Fibroblast of gingiva (primary cell): ENCODE data around the gene PRSS48.
"Not testable (repeated sequence)": the region's sequence is repeated elsewhere in the genome, so short reads cannot be mapped to it uniquely, and the experiment has no call there.

Experiments used
- DNase-seq: peaks from one replicate; pipeline ENCODE4 v3.0.0-alpha.2; 2011; ENCODE audit warnings: low read depth

Gene PRSS48, protein sequence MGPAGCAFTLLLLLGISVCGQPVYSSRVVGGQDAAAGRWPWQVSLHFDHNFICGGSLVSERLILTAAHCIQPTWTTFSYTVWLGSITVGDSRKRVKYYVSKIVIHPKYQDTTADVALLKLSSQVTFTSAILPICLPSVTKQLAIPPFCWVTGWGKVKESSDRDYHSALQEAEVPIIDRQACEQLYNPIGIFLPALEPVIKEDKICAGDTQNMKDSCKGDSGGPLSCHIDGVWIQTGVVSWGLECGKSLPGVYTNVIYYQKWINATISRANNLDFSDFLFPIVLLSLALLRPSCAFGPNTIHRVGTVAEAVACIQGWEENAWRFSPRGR

DNA sequence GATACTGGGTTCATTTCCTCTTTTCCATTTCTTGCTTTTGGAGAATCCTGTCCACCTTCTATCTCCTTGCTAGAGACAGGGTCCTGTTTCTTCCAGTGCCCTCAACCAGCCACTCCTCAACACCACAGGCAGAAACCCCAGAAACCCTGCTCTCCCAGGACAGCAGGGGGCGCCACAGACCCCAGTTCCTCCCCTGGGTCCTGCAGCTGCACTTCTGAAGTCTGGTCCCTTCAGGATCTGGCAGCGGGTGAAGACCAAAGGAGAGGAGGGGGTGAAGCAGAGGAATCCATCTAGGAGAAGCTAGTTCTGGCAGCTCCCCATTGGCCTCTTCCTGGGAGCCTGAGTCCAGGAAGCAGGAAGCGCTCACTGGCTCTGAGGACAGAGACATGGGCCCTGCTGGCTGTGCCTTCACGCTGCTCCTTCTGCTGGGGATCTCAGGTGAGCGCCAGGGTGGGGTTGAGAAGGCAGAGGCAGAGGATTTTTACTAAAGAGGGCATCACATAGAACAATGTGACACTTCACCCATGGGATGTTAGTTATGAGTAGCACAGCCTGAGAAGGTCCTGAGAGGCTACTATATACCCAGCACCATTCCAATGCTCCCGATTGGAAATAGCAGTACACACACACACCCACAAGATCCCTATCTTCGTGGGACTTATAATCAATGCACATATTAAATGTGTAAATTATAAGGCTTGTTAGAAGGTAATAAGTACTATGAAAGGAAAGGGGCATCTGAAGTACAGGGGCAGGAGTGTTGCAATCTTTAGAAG lies at the start of gene PRSS48:
PRSS48 (plus strand) TSS at position 375 of the 776 bp plus-strand sequence; CDS start at position 387, 12 bp downstream.
- peak; percentile 25 for DNase-seq

DNA sequence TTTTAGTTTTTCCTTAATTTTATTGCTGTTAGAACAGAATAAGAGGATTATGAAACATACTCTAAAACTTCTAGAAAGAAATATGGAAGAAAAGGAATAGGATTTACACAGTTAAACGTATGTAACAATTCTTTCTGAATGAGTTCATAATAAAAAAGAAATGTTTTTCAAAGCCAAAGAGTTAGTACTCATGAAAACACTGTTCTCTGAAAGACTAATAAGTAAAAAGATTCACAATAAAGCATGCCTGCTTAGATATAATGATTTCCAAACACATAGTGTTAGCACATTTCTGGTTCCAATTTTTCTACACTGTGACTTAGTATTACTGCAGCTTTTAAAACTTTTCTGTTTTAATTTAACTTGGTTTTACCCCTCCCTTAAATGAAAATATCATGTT lies 49.8 kb upstream of the PRSS48 start:
- DNase-seq, result no peak

DNA sequence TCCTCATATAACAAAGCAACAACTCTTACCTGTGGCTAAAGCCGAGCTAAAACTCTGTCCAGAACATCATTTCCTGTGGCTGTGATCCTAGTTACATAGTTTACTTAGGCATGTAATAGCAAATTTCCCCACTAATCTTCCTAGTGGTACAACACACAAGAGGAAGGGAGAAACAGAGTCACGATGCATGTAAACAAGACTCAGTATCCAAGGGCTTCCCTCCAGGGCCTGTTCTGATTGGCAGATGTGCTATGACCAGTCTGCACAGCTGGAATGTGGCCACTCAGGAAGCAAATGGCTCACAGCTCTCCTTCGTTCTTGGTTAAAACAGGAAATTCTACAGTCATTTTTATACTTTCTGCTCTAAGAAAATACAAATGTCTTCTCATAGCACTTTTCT lies 49.2 kb upstream of the PRSS48 start:
- DNase-seq, result peak; percentile 93

DNA sequence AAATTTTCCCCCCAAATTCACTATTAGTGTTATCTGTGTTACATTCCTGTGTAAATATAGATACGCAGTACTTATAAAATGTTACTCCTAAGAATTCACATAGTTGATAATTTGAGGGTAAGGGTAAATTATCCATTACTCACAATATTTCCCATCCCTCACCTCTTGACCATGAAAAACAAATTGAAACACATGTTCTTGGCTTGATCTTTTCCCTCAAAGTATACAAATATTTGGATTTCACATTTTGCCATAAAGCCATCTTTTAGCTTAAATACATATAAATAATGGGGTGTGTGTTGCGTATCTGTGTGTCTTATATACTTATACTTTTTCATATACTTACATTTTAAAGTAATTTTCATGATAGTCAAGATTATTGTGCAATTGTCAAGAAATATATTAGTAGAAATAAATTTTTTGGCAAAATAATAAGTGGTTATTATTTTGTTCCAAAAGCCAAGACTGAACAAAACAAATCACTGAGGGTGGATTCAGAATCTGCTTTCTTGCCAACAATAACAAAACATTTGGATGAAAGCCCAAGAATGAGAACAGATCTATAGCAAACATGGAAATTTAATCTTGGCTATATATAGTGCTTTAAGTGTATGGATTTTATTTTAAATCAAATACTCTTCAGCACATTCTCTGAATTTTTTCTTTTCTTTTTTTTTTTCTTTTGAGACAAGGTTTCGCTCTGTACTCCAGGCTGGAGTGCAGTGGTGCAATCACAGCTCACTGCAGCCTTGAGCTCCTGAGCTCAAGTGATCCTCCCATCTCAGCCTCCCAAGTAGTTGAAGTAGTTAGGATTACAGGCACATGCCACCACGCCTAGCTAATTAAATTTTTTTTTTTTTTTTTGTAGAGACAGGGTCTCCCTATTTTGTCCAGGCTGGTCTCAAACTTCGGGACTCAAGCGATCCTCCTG lies 48.5 kb upstream of the PRSS48 start:
- peak; percentile 58 for DNase-seq

DNA sequence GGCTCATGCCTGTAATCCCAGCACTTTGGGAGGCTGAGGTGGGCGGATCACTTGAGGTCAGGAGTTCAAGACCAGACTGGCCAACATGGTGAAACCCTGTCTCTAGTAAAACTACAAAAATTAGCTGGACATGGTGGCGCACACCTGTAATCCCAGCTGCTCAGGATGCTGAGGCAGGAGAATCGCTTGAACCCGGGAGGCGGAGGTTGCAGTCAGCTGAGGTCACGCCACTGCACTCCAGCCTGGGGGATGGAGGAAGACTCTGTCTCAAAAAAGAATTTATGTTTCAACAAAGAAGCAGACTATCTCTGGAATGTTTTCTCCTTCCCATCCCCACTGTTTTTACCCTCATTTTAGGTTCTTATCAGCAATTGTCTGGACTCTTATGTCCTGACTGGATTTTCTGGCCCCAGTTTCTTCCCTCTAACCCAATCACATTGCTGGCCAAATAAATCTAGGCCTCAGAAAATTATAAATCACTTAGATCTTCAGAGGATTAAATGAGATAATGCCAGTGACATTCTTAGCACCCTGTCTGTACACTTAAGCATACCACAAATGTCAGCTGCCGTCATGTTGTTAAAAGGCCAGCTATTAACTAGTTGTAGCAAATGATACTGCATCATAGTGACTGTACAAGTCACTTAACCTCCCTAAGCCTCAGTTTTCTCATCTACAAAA lies 44.9 kb upstream of the PRSS48 start:
- DNase-seq, result no peak

DNA sequence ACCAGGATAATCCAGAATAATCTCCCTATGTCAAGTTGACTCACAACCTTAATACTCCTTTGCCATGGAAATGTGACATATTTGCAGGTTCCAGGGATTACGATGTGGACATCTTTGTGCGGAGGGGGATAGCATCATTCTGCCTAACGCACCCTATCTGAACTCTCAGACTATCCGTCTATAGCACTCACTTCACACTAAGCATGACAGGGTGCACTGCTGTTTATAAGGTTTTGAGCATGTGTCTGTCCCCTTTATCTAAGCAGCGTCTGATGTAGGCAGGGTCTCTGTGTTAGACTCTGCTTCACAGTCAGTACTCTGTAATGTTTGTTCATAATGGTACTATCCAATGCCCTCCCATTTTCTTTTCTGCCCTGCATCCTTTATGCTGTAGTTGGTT lies 43.4 kb upstream of the PRSS48 start:
- DNase-seq, result no peak

DNA sequence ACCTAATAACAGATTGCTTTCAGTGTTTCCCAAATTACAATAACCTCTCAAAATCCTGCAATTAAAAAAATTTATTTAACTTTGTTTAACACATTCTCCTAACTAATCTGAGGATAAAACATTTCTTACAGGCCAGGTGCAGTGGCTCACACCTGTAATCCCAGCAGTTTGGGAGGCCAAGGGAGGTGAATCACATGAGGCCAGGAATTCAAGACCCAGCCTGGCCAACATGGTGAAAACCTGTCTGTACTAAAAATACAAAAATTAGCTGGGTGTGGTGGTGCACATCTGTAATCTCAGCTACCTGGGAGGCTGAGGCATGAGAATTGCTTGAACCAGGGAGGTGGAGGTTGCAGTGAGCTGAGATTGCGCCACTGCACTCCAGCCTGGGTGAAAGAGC lies 41.6 kb upstream of the PRSS48 start:
- not testable (repeated sequence) for DNase-seq

DNA sequence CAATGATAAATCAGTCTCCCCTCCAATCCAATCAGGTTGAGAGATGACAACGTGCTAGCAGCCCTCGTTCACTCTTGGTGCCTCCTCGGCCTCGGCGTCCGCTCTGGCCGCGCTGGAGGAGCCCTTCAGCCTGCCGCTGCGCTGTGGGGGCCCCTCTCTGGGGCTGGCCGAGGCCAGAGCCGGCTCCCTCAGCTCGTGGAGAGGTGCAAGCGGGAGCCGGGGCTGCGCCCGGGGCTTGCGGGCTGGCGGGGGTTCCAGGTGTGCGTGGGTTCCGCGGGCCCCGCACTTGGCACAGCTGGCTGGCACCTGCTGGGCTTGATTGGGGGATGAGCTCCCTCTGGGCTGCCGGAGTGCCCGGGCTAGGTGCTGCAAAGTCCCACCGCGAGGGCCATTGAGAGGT lies 40.9 kb upstream of the PRSS48 start:
- no peak for DNase-seq

DNA sequence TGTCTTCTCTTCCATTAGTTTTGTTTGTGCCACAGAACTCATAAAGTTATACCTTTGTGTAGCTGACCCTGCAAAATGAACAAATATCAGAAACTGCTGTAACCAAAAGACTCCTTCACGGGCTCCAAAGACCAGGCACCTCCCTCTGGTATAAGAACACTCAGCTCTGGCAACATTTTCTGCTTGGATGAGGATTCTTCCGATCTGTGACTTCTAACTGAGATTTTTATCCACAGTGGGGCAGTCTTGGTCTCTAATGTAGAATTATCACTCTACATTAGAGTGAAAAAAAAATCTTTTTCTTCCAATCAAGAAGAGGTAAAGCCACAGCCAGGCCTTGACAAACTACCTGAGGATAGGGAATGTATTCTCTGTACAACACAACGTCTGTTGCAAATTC lies 38.5 kb upstream of the PRSS48 start:
- peak; percentile 39 for DNase-seq

DNA sequence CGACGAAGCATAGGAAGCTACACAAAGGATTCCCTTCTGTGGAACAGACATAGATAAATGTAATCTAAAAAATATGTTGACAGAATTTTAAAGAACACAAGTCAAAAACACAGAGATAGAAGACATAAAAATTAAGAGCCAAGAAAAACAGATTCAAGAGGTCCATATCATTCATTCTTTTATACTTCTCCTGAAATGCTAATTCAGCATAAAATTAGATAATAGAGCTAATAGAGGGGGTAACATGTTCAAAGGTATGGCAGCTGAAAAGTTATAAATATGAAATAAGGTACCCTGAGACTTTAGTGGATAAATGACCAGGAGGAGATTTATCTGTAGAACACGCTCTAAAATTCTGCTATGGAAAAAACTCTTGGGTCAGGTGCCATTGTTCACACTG lies 37.4 kb upstream of the PRSS48 start:
- DNase-seq, result no peak

DNA sequence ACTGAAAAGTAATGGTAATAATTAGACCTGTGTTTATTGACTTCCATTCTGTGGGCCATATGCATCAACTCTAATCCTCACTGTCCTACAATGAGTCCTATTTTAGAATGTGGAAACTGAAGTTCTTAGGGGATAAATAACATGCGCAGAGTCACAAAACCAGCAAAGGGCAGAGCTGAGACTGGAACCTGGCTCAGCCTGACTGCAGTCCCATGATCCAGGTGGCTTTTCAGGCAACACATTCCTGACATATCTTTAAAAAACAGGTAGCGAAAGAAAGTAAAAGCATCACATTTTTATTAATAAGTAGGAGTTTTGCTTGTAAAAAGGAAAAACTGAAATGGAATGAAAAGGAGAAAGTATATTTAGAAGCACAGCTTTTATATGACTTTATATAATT lies 34.7 kb upstream of the PRSS48 start:
- no peak for DNase-seq

DNA sequence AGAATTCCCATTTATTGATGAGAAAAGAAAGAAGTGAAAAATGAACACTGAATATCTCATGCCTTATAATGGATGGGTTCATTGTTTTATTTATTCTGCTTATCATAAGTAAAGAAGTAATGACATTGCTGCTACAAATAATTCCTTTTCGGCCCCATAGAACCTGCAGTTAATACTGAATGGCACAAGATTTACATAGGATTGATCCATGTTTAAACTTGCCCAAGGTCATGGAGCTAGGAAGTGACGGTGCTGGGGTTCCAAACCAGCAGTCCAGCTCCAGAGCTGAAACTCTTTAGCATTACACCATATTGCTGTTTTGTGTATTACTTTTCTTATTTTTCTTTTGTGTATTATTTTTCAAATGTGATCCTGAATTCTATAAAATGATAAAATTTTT lies 30.2 kb upstream of the PRSS48 start:
- no peak for DNase-seq

DNA sequence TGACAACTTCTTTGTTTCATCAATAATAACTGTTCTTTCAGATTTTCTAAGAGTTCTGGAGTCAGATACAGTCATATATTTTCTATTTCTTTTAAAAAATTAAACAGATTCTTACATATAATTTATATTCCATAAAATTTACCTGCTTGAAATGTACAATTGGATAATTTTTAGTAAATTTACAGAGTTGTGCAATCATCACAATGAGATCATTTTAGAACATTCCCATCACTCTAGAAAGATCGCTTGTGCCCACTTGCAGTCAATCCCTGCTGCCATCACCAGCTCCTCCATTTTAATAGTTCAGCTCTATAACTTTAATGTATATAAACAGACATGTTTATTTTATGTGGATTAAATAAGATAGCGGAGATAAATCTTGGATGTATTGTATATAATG lies 29.6 kb upstream of the PRSS48 start:
- no peak for DNase-seq

DNA sequence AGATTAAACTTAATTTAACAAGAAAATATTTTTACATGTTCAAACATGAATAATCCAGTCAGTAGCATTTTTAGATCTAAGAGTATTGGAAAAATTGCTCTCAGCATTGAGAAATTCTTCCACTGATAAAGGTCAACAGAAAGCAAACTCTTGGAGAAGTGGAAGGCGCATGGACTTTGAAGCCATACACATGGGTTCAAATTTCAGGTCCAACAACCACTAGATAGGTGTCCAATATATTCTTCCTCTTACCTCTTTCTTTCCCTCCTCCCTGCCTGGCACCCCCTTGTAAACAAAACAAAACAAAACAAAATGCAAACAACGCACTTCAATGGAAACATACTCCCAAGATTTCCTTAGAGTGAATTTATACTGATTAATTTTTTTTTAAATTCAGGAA lies 28.4 kb upstream of the PRSS48 start:
- DNase-seq, result no peak

DNA sequence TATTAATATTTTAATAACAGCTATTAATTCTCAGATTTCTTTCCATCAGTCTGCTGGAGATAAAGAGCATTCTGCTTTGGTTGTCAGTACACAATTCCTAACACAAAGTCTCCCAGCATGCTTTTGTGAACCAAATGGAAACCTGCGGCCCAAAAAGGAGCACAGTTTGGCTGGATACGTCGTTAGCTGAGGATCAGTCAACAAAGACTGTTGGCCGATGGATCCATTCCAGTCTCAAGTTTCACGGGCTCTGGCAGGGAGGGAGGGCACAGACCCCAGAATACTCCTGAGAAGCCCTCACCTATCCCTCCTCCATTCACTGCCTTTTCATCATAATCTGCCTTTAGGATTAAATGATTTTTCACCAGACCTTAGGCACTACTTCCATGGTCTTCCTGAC lies 26.3 kb upstream of the PRSS48 start:
- DNase-seq, result no peak

DNA sequence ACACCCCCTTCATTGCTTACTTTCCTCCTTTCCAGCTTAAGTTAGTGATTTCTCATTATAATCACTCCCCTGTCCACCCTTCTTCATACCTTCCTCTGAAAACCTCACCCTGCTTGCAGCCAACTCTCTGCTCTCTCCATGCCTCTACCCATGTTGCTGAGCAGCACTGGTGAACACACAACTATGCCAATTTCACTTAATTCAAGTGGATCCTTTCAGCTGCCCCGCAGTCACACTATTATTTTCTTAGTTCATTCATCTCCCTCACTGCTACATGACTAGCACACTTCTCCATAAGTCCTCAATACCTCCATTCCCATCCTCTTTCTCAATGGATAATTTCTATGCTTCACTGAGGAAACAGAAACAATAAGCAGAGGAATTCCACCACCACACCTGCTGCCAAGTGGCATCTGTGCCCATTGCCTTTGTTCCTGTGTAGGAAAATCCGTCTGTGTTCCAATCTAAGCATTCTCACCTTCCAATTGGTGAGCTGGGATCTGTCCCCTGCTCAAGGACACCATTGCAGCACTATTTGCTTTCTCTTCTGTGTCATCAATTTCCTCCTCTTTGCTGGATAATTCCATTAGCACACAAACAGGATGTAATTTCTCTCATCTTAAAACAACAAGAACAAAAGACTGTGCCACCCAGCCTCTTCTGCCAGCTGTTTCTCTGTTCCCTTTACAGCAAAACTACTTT lies 25.2 kb upstream of the PRSS48 start:
- no peak for DNase-seq

DNA sequence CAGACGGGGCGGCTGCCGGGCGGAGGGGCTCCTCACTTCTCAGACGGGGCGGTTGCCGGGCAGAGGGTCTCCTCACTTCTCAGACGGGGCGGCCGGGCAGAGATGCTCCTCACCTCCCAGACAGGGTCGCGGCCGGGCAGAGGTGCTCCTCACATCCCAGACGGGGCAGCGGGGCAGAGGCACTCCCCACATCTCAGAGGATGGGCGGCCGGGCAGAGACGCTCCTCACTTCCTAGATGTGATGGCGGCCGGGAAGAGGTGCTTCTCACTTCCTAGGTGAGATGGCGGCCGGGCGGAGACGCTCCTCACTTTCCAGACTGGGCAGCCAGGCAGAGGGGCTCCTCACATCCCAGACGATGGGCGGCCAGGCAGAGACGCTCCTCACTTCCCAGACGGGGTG lies 21.7 kb upstream of the PRSS48 start:
- not testable (repeated sequence) for DNase-seq

DNA sequence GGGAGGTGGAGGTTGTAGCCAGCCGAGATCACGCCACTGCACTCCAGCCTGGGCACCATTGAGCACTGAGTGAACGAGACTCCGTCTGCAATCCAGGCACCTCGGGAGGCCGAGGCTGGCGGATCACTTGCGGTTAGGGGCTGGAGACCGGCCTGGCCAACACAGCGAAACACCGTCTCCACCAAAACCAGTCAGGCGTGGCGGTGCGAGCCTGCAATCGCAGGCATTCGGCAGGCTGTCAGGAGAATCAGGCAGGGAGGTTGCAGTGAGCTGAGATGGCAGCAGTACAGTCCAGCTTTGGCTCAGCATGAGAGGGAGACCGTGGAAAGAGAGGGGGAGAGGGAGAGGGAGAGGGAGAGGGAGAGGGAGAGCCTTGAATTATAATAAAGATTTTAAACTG lies 21.3 kb upstream of the PRSS48 start:
- DNase-seq, result not testable (repeated sequence)

DNA sequence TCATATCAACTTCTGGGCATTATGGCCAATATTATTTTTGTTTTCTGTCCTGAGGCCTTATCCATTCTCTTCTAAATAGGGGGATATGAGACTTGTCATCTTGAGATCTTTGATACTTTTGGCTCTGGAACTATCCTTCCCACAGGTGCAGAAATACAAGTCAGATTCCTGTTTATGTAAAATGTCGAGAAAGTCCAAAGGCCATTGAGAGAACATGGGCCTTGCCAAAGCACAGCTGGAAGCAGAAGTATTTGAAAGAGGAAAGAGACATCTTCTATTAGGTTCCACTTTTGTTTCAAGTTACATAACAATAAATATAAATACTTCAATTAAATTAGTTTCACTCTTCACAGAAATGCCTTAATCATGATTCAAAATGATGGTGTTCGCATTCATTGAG lies 20.8 kb upstream of the PRSS48 start:
- no peak for DNase-seq

DNA sequence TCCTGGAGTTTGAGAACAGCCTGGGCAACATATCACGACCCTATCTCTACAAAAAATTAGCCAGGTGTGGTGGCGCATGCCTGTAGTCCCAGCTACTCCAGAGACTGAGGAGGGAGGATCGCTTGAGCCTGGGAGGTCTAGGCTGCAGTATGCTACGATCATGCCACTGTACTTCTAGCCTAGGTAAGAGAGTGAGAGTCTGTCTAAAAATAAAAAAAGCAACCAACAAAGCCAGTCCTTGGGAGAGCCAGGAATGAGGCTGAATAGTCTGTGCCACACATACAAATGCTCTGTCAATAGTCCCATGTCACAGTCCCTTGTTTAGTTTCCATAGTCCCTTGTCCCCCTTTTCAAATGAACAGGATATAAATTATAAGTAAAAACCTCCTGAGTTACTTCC lies 19.3 kb upstream of the PRSS48 start:
- no peak for DNase-seq

DNA sequence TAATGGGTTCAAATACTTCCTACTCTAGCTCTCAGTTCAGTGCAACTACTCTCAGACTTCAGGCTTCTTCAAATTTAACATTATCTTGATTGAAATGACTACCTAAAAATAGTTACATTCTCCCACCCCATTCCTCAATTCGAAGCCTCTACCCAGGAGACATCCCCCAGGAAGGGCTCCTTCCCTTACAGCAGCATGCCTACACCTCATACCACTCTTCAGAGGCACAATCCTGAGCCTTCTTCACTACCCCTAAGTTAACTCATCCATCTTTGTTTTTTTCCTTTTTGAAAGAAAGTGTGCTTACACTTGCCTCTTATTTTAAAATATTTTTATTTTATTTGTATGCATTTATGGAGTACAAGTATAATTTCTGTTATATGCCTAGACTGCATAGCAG lies 17.2 kb upstream of the PRSS48 start:
- DNase-seq, result no peak
